Lung (tissue), 12 donors: ENCODE data around the gene PAX9. TPM values are rescaled to one million over a fixed set of nuclear protein-coding genes. Genes with fewer than 3 reads are reported as not detected.

Experiments
- ATAC-seq: fragments of 200-7000 bp; cut with Tn5 transposase; one replicate; pipeline ENCODE4 v1.9.1; 2020; ENCODE audit warnings: moderate number of reproducible peaks; ENCODE audit not compliant: insufficient read depth, low FRiP score
- DNase-seq, 3 donors: peaks; one replicate each; pipeline ENCODE4 v3.0.0-alpha.2; 2013 to 2017
- H3K27ac ChIP-seq, 2 donors: one replicate each; pipeline ENCODE4 v1.5.1; 2013; ENCODE audit warnings: mild to moderate bottlenecking in 2 of 2, moderate library complexity in 2 of 2, control low read depth in 1 of 2, inconsistent platforms in 1 of 2, low read depth in 1 of 2, low read length in 1 of 2
- H3K27me3 ChIP-seq, 3 donors: one replicate each; pipeline ENCODE4 v1.5.1; 2013; ENCODE audit warnings: low read length in 2 of 3; ENCODE audit not compliant: control insufficient read depth in 3 of 3, insufficient read depth in 3 of 3
- H3K36me3 ChIP-seq, 4 donors: one replicate each; pipeline ENCODE4 v1.5.1; 2013; ENCODE audit warnings: low read length in 4 of 4, mild to moderate bottlenecking in 1 of 4, moderate library complexity in 1 of 4; ENCODE audit not compliant: control insufficient read depth in 4 of 4, insufficient read depth in 4 of 4
- H3K4me1 ChIP-seq, 5 donors: one replicate each; pipeline ENCODE4 v1.5.1; 2013; ENCODE audit warnings: low read length in 5 of 5, mild to moderate bottlenecking in 2 of 5, moderate library complexity in 1 of 5; ENCODE audit not compliant: control insufficient read depth in 5 of 5, insufficient read depth in 5 of 5
- H3K4me3 ChIP-seq: one replicate; pipeline ENCODE4 v1.5.1; 2013; ENCODE audit warnings: mild to moderate bottlenecking, control low read depth, moderate library complexity
- H3K9ac ChIP-seq, 2 donors: one replicate each; pipeline ENCODE4 v1.5.1; 2013; ENCODE audit warnings: low read length in 2 of 2, control low read depth in 1 of 2; ENCODE audit not compliant: insufficient read depth in 1 of 2
- H3K9me3 ChIP-seq, 4 donors: one replicate each; pipeline ENCODE4 v1.5.1; 2013; ENCODE audit warnings: low read length in 3 of 4, mild to moderate bottlenecking in 1 of 4, moderate library complexity in 1 of 4; ENCODE audit not compliant: control insufficient read depth in 4 of 4, insufficient read depth in 3 of 4
- CTCF ChIP-seq: IDR thresholded peaks from 2 replicates; pipeline ENCODE4 v1.5.1; 2012; ENCODE audit warnings: mild to moderate bottlenecking; ENCODE audit errors: control extremely low read depth, extremely low read depth
- WGBS, 2 donors: extraction: QIAGEN DNeasy Blood & Tissue Kit; methylation state at CpG; one replicate each; pipeline ENCODE4 v1.1.7; 2013; 5-methylcytosine and 5-hydroxymethylcytosine counted together
- polyA plus RNA-seq, 2 donors: library from polyadenylated mRNA; stranded (reverse); fragments of 200-250 nt; gene quantifications; one replicate each; pipeline ENCODE4 v1.2.1, GENCODE V29; 2013
- total RNA-seq, 2 donors: library from RNA; depleted of rRNA in 1 of 2; stranded (reverse); fragments of >200 nt in 1 of 2; gene quantifications; one replicate each; pipeline ENCODE4 v1.2.1, GENCODE V29; 2014 to 2021
- donor health status: control.
- donor health status: control.
- donor health status: Bipolar disorder and iron deficiency.
- donor health status: healthy.
- donor health status: DM: yes; HTN: yes; CAD: no.

The PAX9 gene
- total and polyA plus RNA-seq, 4 donors = 1.2 to 6.0 (median 1.8) TPM

- 36 to 38% methylated on average over 1 of the region's 1 CpG for WGBS, 2 donors
These were observed 39.5 kb downstream of the PAX9 start for GRCh38 chr14:36701132-36701531.

GRCh38 chr14:36702474-36702873, 40.8 kb downstream of the PAX9 start:
- no peak for ATAC-seq
- 59 to 63% methylated on average over 2 of the region's 2 CpGs for WGBS, 2 donors
- Histone ChIP-seq H3K27me3 (no peaks in the 10 kb centered on the region), H3K4me1 (no peaks in the 10 kb centered on the region), H3K9ac (no peak overlapping the region), H3K9me3 (peaks cover 0 to 1% (median 0%) of the 10 kb centered on the region in 4 donors), H3K36me3 (no peaks in the 10 kb centered on the region), H3K27ac (no peak overlapping the region), H3K4me3 (no peak overlapping the region)
- no peak for DNase-seq
- no peak for TF ChIP-seq CTCF

More at GRCh38 chr14:36701132-36701531, 39.5 kb downstream of the PAX9 start:
- no peak overlapping the region for H3K27ac ChIP-seq
- no peaks in the 10 kb centered on the region for H3K36me3 ChIP-seq
- ATAC-seq (no peak), DNase-seq (no peak)
- no peaks in the 10 kb centered on the region for H3K27me3 ChIP-seq
- H3K4me1 ChIP-seq = no peaks in the 10 kb centered on the region
- H3K9ac ChIP-seq = no peak overlapping the region
- no peak for TF ChIP-seq CTCF
- H3K4me3 ChIP-seq = no peak overlapping the region
- peaks cover 0 to 1% (median 0%) of the 10 kb centered on the region in 4 donors for H3K9me3 ChIP-seq

GRCh38 chr14:36707570-36707969, 45.9 kb downstream of the PAX9 start:
- Histone ChIP-seq H3K4me3 (no peak overlapping the region), H3K9ac (no peak overlapping the region), H3K4me1 (no peaks in the 10 kb centered on the region), H3K27me3 (no peaks in the 10 kb centered on the region), H3K36me3 (no peaks in the 10 kb centered on the region), H3K27ac (no peak overlapping the region), H3K9me3 (no peaks in the 10 kb centered on the region)
- no peak for TF ChIP-seq CTCF
- no peak for ATAC-seq
- no peak for DNase-seq
